Naive B cell (primary cell): ENCODE results near the gene RAD54L. TPM values are rescaled to one million over a fixed set of nuclear protein-coding genes. Genes with fewer than 3 reads are reported as not detected.
A peak's percentile ranks its signal among the peaks of the same experiment; 100 is the strongest.

Source experiments
- ATAC-seq, 2 donors: fragments of 150-1000 bp; cut with Tn5 transposase; 2 replicates each; pipeline ENCODE4 v1.10.0; 2021; ENCODE audit warnings: low read depth in 2 of 2, mild to moderate bottlenecking in 2 of 2, moderate library complexity in 2 of 2
- DNase-seq: peaks from one replicate; pipeline ENCODE4 v3.0.0; 2022
- H3K27ac Mint-ChIP-seq, 6 donors: one replicate each; pipeline ENCODE4 v1.8.0; 2020 to 2022; ENCODE audit warnings: mild to moderate bottlenecking in 6 of 6, mixed read lengths in 6 of 6, moderate library complexity in 5 of 6, inconsistent platforms in 2 of 6
- H3K27me3 Mint-ChIP-seq, 3 donors: one replicate each; pipeline ENCODE4 v1.8.0; 2021 to 2022; ENCODE audit warnings: mixed read lengths in 3 of 3, mild to moderate bottlenecking in 1 of 3
- H3K36me3 Mint-ChIP-seq, 2 donors: one replicate each; pipeline ENCODE4 v1.8.0; 2020 to 2022; ENCODE audit warnings: mixed read lengths in 2 of 2, inconsistent platforms in 1 of 2, mild to moderate bottlenecking in 1 of 2
- H3K4me1 Mint-ChIP-seq, 3 donors: one replicate each; pipeline ENCODE4 v1.8.0; 2020 to 2022; ENCODE audit warnings: mixed read lengths in 3 of 3, inconsistent platforms in 1 of 3, mild to moderate bottlenecking in 1 of 3, moderate library complexity in 1 of 3
- H3K4me3 Mint-ChIP-seq, 8 donors: one replicate each; pipeline ENCODE4 v1.8.0; 2020 to 2022; ENCODE audit warnings: mild to moderate bottlenecking in 8 of 8, mixed read lengths in 8 of 8, moderate library complexity in 8 of 8, inconsistent platforms in 2 of 8
- H3K9me3 Mint-ChIP-seq, 7 donors: one replicate each; pipeline ENCODE4 v1.8.0; 2020 to 2022; ENCODE audit warnings: mixed read lengths in 7 of 7, mild to moderate bottlenecking in 5 of 7, inconsistent platforms in 2 of 7, moderate library complexity in 1 of 7
- polyA plus RNA-seq, 6 donors: library from polyadenylated mRNA; unstranded; fragments of 300-500 nt; fragmentation: Illumina TruSeq; gene quantifications; one replicate each; pipeline ENCODE4 v1.2.3, GENCODE V29; 2021; ENCODE audit warnings: low read depth in 6 of 6

The RAD54L gene
- 1 to 10 TPM in 1 of 6 donors, under 1 TPM in 1, not detected in 4; 0.84 to 1.4 TPM for polyA plus RNA-seq

DNA sequence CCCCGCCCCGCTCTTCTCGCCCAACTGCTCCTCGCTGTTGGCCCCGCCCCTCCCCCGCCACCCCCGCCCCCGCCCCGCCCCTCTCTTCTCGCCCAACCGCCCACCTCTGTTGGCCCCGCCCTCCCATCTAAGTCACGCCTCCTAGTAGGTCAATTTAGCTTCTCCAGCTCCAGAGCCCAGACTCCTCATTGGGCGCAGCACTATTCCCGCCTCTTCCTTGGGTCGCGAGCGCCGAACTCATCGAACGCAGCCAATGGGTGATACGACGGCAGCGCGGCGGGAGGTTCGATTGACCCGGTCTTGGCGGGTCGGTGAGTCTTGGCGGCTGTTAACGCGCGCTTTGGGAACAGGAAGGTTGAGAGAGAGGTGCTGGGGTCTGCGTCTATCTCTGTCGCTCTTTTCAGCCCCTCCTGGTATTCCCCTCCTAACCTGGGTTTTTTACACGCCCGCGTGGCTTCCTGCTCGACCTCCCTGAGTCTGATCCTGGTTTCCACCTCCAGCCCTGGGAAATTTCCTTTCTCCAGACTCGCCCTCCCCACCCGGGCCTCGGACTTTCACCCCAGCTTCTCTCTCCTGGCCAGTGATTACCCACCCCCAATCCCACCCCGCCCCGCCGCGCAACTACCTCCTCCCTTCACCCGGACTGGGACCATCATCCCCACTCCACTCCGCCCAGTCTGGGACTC, at the start of gene RAD54L:
Gene RAD54L (plus strand): TSS at position 328 of the 686 bp plus-strand sequence. CDS start 643 bp downstream, outside the sequence.
- peak; percentile 89 to 92 for ATAC-seq
- DNase-seq, result peak; percentile 93
- H3K36me3 Mint-ChIP-seq, result no peaks in the 10 kb centered on the region
- no peaks in the 10 kb centered on the region for H3K27me3 Mint-ChIP-seq
- H3K4me3 Mint-ChIP-seq, result peak within 1 kb of the TSS; percentile 76 to 97 (median 94)
- H3K9me3 Mint-ChIP-seq, result no peaks in the 10 kb centered on the region
- peak within 1 kb of the TSS; percentile 72 to 96 (median 92) for H3K27ac Mint-ChIP-seq
- H3K4me1 Mint-ChIP-seq, result peaks cover 21 to 25% (median 22%) of the 10 kb centered on the region in 3 donors

DNA sequence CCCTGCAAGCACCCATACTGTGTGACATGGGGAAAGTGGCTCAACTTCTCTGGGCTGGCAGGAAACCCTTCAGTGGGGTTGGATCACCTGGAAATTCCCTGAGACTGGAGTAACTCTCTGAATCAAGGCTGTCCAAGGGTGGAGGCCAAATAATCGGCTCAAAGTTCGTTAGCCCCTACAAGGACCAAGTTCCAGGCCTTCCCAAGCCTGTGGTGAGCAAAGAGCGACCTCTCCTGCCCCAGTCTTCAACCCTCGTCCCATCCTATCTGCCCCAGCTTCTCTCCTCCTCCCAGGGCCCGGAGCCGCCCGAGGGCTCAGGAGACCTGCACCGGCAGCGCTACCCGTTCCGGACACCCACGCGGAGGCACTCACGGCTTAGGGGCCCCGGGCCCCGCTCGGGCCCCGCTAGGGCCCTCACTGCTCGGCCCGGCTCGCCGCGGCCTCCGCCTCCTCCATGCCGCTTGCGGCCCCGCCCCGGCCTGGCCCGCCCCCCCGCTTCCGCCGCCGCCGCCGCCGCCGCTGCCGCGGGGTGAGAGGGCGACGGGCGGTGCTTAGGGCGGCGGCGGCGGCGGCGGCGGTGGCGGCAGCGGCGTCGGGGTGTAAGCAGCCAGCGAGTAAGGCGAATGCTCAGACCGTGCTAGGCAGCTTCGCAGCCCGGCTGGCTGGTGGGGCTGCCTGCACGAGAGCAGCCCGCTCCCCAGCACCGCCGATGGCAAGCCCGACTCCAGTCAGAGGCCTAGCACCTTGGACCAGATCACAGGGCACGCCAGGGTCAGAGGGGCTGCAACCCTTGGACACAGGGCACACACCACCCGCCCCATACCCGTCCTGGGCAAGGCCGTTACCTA, 49.4 kb upstream of the RAD54L start, which contains the start of gene POMGNT1:
Gene POMGNT1 (minus strand): TSS at position 471 of the 848 bp plus-strand sequence. CDS start 613 bp downstream, outside the sequence.
- no peaks in the 10 kb centered on the region for H3K9me3 Mint-ChIP-seq
- ATAC-seq, result peak; percentile 91 to 94
- DNase-seq, result peak; percentile 73
- H3K36me3 Mint-ChIP-seq, result peaks cover 0 to 8% of the 10 kb centered on the region in 2 donors
- peaks cover 15 to 37% (median 18%) of the 10 kb centered on the region in 3 donors for H3K4me1 Mint-ChIP-seq
- peaks cover 6 to 8% (median 7%) of the 10 kb centered on the region in 3 donors for H3K27me3 Mint-ChIP-seq
- H3K4me3 Mint-ChIP-seq, result peak within 1 kb of the TSS; percentile 70 to 89 (median 83)
- peak within 1 kb of the TSS; percentile 27 to 92 (median 58) for H3K27ac Mint-ChIP-seq

DNA sequence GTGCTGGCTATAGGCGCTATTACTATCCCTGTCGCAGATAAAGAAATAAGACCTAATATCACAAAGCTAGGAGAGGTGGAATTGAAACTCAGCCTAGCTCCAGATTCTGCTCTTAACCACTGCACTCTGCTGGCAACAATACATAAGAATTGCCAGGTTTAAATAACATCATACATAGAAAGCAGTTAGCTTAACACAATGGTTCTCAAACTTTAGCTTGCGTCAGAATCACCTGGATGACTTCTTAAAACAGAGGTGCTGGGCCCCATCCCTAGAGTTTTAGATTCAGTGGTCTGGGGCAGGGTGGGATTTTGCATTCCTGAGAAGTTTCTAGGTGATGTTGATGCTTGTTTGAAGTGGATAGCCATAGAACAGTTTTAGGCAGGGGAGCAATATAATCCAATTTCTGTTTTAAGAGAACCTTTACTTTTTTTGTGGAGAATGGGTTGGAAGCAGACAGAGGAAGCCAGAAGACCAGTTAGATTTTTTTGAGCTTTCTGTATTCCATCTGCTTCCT, 48.3 kb upstream of the RAD54L start:
- peaks cover 7 to 8% (median 7%) of the 10 kb centered on the region in 3 donors for H3K27me3 Mint-ChIP-seq
- H3K4me1 Mint-ChIP-seq, result peaks cover 19 to 44% (median 27%) of the 10 kb centered on the region in 3 donors
- ATAC-seq (no peak), DNase-seq (no peak)
- H3K27ac Mint-ChIP-seq, result peak overlapping the region in 1 of 6 donors; percentile 28
- no peaks in the 10 kb centered on the region for H3K9me3 Mint-ChIP-seq
- H3K4me3 Mint-ChIP-seq, result peak overlapping the region in 7 of 8 donors; percentile 2 to 87 (median 81)
- H3K36me3 Mint-ChIP-seq, result peaks cover 0 to 8% of the 10 kb centered on the region in 2 donors

DNA sequence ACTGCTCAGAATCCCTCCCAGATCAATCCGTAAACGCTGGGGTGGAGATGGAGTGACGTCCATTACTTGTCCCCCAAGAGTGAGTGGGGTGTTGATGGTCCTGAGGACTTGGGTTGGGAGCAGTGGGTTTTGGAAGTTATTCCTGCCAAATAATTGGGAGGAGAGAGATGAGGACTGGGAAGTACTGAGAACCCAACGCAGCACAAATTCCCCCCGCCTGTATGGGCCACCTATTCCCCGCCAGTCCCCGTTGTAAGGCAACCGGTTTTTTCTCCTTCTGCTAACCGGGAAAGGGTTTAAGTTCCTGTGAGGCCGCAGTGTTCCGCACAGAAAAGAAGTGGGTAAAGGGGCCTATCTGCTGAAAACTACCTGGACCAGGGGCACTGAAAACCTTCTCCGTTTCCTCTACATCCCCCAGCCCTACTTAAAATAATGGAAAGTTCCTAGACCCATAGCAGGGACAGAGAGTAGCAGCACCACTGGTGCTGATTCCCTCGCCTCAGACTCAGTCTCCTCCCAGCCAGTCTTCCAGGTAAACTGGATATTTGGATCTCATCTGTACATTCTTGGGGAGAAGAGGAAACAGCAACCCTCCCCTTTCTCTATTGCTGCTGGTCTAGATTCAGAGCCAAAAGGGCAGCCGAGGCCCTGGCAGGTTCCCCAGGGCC, 43.7 kb upstream of the RAD54L start:
- ATAC-seq (no peak), DNase-seq (no peak)
- Mint-ChIP-seq H3K9me3 (no peaks in the 10 kb centered on the region), H3K36me3 (no peaks in the 10 kb centered on the region), H3K27me3 (peaks cover 7 to 8% (median 7%) of the 10 kb centered on the region in 3 donors), H3K27ac (peak overlapping the region in 1 of 6 donors; percentile 66), H3K4me3 (peak overlapping the region; percentile 66 to 89 (median 84)), H3K4me1 (peaks cover 15 to 23% (median 19%) of the 10 kb centered on the region in 3 donors)

DNA sequence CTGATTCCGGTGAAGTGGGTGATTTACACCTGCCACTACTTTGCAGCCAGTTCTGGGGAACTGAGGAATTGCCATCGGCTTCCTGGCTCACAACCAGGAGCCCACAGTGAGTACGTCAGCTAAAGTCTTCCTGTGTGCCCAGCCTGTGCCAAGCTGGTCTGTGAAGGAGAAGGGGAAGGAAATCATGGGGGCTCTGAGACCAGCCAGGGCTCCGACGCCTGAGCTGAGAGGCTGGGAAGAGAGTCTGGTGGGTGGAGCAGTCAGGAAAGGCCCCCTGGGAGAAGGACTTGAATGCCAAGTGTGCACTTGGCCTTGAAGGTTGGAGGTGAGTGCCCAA, 43.2 kb upstream of the RAD54L start:
- H3K4me1 Mint-ChIP-seq, result peaks cover 15 to 19% (median 19%) of the 10 kb centered on the region in 3 donors
- ATAC-seq, result no peak
- H3K27ac Mint-ChIP-seq, result no peak overlapping the region
- no peak for DNase-seq
- peak overlapping the region in 7 of 8 donors; percentile 82 to 89 (median 86) for H3K4me3 Mint-ChIP-seq
- H3K9me3 Mint-ChIP-seq, result no peaks in the 10 kb centered on the region
- peaks cover 7 to 8% (median 7%) of the 10 kb centered on the region in 3 donors for H3K27me3 Mint-ChIP-seq
- H3K36me3 Mint-ChIP-seq, result no peaks in the 10 kb centered on the region

DNA sequence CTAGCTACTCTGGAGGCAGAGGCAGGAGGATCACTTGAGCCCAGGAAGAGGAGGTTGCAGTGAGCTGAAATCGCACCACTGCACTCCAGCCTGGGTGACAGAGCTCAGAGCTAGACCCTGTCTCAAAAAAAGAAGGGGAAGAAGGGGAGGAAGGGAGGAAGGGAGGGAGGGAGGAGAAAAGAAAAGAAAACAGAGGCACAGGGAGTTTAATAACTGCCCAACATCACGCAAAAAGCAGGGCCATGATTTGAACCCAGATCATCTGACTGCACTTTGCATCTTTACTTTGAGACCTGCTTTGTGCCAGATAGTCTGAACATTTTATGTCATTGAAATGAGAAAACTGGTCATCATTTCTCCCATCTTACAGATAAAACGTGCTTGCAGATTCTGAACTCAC, 42.4 kb upstream of the RAD54L start:
- DNase-seq (no peak), ATAC-seq (no peak)
- H3K4me1 Mint-ChIP-seq, result peaks cover 14 to 19% (median 17%) of the 10 kb centered on the region in 3 donors
- H3K36me3 Mint-ChIP-seq, result no peaks in the 10 kb centered on the region
- H3K9me3 Mint-ChIP-seq, result no peaks in the 10 kb centered on the region
- peak overlapping the region in 1 of 8 donors; percentile 82 for H3K4me3 Mint-ChIP-seq
- no peak overlapping the region for H3K27ac Mint-ChIP-seq
- H3K27me3 Mint-ChIP-seq, result peaks cover 7 to 8% (median 7%) of the 10 kb centered on the region in 3 donors

DNA sequence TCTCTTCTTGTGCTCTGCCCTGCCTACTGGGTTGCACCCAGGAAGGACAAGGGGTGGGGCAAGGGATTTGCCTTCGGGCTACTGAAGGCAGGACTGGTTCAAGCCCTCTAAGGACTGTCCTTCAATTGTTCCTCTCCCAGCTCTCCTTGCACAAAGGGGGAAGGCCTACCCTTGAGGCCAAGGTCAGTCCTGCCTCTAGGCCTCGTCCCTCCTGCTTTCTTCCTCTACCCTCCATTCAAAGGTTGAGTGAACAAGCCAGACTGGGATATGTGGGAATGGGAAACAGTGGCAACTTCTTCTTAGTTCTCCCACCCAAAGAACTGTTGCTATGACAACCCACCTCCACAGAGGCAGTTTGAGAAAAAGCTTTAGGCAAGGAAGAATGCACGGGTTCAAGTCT, 41.8 kb upstream of the RAD54L start:
- DNase-seq (no peak), ATAC-seq (no peak)
- Mint-ChIP-seq H3K4me1 (peaks cover 11 to 19% (median 17%) of the 10 kb centered on the region in 3 donors), H3K27ac (no peak overlapping the region), H3K4me3 (peak overlapping the region in 2 of 8 donors; percentile 6 to 62), H3K36me3 (no peaks in the 10 kb centered on the region), H3K27me3 (peaks cover 7 to 8% (median 7%) of the 10 kb centered on the region in 3 donors), H3K9me3 (no peaks in the 10 kb centered on the region)

DNA sequence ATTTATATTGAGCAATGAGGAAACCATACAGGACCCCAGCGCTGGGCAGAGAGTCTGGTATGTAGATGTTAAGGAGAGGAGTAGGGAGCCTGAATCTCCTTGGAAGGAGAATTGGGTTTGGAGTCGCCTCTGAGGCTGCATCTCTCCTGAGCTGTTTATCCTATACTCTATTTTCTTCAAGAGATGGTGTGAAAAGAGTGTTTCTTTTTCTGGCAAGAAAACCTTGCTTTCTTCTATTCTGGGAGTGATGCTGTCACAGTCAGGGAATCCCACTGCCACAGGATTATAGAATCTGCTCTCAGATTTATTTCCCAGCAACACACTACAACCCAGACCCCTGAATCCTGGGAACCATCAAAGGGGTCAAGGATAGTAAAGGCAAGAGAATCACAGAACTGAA, 41.2 kb upstream of the RAD54L start:
- Mint-ChIP-seq H3K27ac (peak overlapping the region in 1 of 6 donors; percentile 48), H3K27me3 (peaks cover 7 to 8% (median 7%) of the 10 kb centered on the region in 3 donors), H3K4me3 (no peak overlapping the region), H3K36me3 (no peaks in the 10 kb centered on the region), H3K4me1 (peaks cover 11 to 19% (median 17%) of the 10 kb centered on the region in 3 donors), H3K9me3 (no peaks in the 10 kb centered on the region)
- ATAC-seq, result no peak
- no peak for DNase-seq

DNA sequence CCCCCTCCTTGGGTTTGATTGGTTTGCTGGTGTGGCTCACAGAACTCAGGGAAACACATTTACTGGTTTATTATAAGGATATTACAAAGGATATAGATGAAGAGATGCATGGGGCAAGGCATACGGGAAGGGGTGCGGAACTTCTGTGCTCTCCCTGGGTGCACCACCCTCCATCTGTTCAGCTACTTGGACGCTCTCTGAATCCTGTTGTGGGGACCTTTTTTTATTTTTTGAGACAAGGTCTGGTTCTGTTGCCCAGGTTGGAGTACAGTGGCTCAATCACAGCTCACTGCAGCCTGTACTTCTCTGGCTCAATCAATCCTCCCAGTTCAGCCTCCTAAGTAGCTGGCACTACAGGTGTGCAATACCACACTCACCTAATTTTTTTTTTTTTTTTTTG, 37.0 kb upstream of the RAD54L start:
- Mint-ChIP-seq H3K4me3 (no peak overlapping the region), H3K36me3 (no peaks in the 10 kb centered on the region), H3K27me3 (no peaks in the 10 kb centered on the region), H3K4me1 (no peaks in the 10 kb centered on the region), H3K9me3 (no peaks in the 10 kb centered on the region), H3K27ac (peak overlapping the region in 1 of 6 donors; percentile 69)
- ATAC-seq, result no peak
- DNase-seq, result no peak

DNA sequence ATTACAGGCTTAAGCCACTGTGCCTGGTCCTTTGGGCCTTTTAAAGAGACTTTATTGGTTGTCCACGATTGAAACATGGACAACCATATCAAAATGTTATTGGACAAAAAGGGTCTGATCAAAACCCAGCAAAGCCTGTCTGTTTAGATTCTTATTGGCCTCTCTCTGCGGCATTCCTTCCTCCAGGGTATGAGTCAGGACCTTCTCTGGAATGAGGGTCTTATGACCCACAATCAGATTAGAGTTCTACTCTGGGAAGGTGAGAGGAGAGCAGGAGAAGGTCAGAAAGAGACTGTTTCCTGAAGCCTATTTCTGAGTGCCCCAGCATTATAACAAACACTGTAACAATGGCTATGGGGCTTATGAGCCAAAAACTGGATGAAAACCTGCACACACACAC, 36.5 kb upstream of the RAD54L start:
- Mint-ChIP-seq H3K4me1 (no peaks in the 10 kb centered on the region), H3K4me3 (no peak overlapping the region), H3K36me3 (no peaks in the 10 kb centered on the region), H3K27ac (peak overlapping the region in 1 of 6 donors; percentile 69), H3K9me3 (no peaks in the 10 kb centered on the region), H3K27me3 (no peaks in the 10 kb centered on the region)
- DNase-seq (no peak), ATAC-seq (no peak)

DNA sequence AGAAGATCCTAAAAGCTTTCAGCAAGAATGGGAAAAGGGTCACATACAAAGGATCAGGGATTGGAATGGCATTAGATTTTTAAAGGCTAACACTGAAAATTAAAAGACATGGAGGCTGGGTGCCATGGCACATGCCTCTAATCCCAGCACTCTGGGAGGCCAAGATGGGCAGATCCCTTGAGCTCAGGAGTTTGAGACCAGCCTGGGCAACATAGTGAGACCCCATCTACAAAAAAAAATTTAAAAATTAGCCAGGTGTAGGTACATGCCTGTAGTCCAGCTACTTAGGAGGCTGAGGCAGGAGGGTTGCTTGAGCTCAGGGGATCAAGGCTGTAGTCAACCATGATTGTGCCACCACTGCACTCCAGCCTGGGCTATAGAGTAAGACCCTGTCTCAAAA, 32.1 kb upstream of the RAD54L start:
- H3K9me3 Mint-ChIP-seq, result no peaks in the 10 kb centered on the region
- no peak for ATAC-seq
- no peak overlapping the region for H3K4me3 Mint-ChIP-seq
- no peak for DNase-seq
- H3K36me3 Mint-ChIP-seq, result no peaks in the 10 kb centered on the region
- no peaks in the 10 kb centered on the region for H3K27me3 Mint-ChIP-seq
- H3K4me1 Mint-ChIP-seq, result no peaks in the 10 kb centered on the region
- H3K27ac Mint-ChIP-seq, result peak overlapping the region in 1 of 6 donors; percentile 47

DNA sequence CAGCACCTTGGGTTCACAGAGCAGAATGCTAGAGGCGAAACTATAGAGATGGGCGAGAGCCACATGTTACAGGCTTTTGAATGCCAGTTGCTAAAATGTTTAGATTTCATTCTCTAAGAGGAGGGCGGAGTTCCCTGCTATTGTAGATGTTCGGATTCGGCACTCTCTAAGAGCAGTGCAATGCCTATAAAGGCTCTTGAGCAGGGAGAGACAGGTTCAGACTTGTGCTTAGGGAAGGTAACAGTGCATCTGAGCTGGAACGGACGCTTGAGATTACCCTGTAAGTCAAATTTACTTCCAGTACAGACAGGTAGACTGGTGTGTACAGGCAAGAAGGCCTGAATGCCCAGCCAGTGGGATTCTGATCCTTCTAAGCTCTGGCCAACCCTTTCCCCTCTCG, 29.1 kb upstream of the RAD54L start:
- DNase-seq (no peak), ATAC-seq (no peak)
- Mint-ChIP-seq H3K4me3 (no peak overlapping the region), H3K4me1 (peaks cover 0 to 2% (median under 1%) of the 10 kb centered on the region in 3 donors), H3K36me3 (no peaks in the 10 kb centered on the region), H3K27ac (peak overlapping the region in 1 of 6 donors; percentile 61), H3K9me3 (no peaks in the 10 kb centered on the region), H3K27me3 (no peaks in the 10 kb centered on the region)
